ENCODE results near the gene SYNE4.

DNA sequence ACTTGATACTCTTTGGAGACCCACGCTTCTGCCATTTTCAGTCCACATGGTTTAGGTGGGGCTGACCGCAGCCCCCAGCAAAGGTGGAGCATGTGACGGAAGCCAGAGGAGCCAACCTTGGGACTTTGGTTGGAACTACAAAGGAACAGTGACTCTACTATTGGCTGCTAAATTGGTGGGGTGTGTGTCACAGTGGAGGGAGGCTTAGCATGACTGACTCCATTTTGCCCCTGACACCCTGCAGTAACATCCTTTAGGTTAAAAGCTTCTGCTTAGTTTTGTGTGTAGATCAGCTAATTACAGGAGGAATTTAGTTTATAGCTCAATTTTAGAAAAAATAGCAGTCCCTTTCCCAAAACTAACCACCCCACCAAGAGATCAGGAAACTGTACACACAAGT lies 7.0 kb downstream of the SYNE4 start:
- TF ChIP-seq, protein P1, sequence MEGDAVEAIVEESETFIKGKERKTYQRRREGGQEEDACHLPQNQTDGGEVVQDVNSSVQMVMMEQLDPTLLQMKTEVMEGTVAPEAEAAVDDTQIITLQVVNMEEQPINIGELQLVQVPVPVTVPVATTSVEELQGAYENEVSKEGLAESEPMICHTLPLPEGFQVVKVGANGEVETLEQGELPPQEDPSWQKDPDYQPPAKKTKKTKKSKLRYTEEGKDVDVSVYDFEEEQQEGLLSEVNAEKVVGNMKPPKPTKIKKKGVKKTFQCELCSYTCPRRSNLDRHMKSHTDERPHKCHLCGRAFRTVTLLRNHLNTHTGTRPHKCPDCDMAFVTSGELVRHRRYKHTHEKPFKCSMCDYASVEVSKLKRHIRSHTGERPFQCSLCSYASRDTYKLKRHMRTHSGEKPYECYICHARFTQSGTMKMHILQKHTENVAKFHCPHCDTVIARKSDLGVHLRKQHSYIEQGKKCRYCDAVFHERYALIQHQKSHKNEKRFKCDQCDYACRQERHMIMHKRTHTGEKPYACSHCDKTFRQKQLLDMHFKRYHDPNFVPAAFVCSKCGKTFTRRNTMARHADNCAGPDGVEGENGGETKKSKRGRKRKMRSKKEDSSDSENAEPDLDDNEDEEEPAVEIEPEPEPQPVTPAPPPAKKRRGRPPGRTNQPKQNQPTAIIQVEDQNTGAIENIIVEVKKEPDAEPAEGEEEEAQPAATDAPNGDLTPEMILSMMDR (conservative IDR thresholded peaks at IDR 0.05; ENCODE audit: low read length): no peak
- no peak for TF ChIP-seq EZH2phosphoT487 (IDR thresholded peaks at IDR 0.05; ENCODE audit: borderline replicate concordance, low read depth, low read length)
